ENCODE measurements around the gene TAS2R31. TPM values are rescaled to one million over a fixed set of nuclear protein-coding genes. Genes with fewer than 3 reads are reported as not detected.

The TAS2R31 gene, protein sequence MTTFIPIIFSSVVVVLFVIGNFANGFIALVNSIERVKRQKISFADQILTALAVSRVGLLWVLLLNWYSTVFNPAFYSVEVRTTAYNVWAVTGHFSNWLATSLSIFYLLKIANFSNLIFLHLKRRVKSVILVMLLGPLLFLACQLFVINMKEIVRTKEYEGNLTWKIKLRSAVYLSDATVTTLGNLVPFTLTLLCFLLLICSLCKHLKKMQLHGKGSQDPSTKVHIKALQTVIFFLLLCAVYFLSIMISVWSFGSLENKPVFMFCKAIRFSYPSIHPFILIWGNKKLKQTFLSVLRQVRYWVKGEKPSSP
- 1.9 TPM for total RNA-seq
- long read RNA-seq = 0 reads

DNA sequence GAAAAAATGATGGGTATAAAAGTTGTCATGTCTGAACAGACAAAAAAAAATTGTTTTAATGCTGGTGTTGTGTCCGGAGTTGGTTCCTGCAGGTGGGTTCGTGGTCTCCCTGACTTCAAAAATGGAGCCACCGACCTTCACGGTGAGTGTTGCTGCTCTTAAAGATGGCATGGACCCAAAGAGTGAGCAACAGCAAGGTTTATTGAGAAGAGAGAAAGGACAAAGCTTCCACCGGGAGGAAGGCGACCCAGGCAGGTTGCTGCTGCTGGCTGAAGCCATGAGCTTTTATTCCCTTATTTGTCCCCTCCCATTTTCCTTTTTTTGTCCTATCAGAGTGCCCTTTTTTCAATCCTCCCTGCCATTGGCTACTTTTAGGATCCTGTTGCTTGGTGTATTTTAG is at the start of gene TAS2R31:
TAS2R31 (minus strand) TSS at position 101 of the 400 bp plus-strand sequence; CDS start at position 29, 72 bp downstream.
- Histone ChIP-seq H3K4me1 (no peaks in the 10 kb centered on the region), H3K36me3 (no peaks in the 10 kb centered on the region), H3K27me3 (ENCODE audit: low read depth) (no peaks in the 10 kb centered on the region), H3K9me3 (no peaks in the 10 kb centered on the region), H3K4me3 (no peak within 1 kb of the TSS), H3K27ac (no peak within 1 kb of the TSS)
- DNase-seq (no peak), ATAC-seq (no peak)
- intact Hi-C loops (cut with DNase I) = no loop called here
- TF ChIP-seq, protein P1, sequence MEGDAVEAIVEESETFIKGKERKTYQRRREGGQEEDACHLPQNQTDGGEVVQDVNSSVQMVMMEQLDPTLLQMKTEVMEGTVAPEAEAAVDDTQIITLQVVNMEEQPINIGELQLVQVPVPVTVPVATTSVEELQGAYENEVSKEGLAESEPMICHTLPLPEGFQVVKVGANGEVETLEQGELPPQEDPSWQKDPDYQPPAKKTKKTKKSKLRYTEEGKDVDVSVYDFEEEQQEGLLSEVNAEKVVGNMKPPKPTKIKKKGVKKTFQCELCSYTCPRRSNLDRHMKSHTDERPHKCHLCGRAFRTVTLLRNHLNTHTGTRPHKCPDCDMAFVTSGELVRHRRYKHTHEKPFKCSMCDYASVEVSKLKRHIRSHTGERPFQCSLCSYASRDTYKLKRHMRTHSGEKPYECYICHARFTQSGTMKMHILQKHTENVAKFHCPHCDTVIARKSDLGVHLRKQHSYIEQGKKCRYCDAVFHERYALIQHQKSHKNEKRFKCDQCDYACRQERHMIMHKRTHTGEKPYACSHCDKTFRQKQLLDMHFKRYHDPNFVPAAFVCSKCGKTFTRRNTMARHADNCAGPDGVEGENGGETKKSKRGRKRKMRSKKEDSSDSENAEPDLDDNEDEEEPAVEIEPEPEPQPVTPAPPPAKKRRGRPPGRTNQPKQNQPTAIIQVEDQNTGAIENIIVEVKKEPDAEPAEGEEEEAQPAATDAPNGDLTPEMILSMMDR (IDR thresholded peaks at IDR 0.05) = no peak

DNA sequence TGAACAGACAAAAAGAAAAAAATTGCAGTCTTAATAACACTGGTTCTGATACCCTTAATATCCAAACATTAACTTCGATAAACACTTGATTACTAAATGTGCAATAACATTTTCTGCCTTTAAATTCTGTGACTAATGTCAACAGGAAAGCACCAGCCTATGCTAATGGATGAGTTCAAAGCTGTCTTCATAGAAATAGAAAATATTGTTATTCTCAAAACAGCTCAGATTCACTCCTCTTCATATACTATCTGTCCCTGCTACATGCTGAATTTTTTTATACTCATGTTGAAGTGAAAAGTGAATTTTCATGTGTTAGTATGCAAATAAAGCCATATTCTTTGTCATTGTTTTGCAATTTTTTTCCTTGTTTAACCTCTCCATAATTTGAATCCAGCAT is 47.0 kb upstream of the TAS2R31 start:
- H3K4me3 ChIP-seq = no peak overlapping the region
- no peak overlapping the region for H3K27ac ChIP-seq
- intact Hi-C loops (cut with DNase I) = no loop called here
- DNase-seq = no peak
- TF ChIP-seq, protein P1 (IDR thresholded peaks at IDR 0.05) = no peak
- H3K27me3 ChIP-seq (ENCODE audit: low read depth) = no peaks in the 10 kb centered on the region
- no peaks in the 10 kb centered on the region for H3K36me3 ChIP-seq
- no peaks in the 10 kb centered on the region for H3K9me3 ChIP-seq
- no peaks in the 10 kb centered on the region for H3K4me1 ChIP-seq
- no peak for ATAC-seq

DNA sequence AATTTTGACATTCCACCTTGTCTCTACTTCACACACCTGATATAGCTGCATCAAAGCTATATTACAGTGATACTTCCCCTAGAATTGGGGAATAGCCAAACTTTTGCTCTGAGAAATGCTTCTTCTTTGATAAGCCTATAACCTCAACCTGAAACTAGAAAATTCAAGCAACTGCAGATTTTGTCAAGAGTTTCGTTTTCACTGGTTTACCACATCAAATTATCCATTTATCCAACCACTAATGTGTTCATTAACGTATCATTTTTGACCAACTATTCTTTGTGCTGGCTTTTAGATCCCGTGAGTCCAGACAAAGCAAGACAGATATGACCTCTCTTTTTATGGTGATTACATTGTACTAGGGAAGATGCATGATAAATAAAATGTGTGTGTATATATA is 44.4 kb upstream of the TAS2R31 start:
- H3K27me3 ChIP-seq (ENCODE audit: low read depth) = no peaks in the 10 kb centered on the region
- no peak overlapping the region for H3K27ac ChIP-seq
- ATAC-seq (no peak), DNase-seq (no peak)
- TF ChIP-seq, protein P1 (IDR thresholded peaks at IDR 0.05) = no peak
- no peaks in the 10 kb centered on the region for H3K9me3 ChIP-seq
- intact Hi-C loops (cut with DNase I) = no loop called here
- H3K4me1 ChIP-seq = no peaks in the 10 kb centered on the region
- no peaks in the 10 kb centered on the region for H3K36me3 ChIP-seq
- H3K4me3 ChIP-seq = no peak overlapping the region

DNA sequence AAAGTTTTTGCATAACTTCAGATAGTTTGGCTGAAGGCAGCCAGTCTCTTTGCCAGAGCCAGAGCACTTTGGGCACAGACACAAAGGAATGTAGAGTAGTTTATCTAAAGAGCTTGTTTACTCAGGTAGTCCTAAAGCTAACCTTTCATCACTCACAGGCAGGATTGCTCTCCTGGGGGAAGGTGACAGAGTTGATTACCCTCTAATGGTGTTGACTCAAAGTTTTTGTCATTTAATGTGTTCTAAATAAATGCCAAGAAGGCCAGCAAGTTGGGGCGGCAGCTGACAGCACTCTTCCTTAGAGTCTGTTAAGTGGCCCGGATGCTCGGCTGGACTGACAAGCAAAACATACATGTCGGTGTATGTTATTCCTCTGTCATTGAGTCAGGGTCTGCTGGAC is 40.2 kb upstream of the TAS2R31 start:
- Histone ChIP-seq H3K27ac (no peak overlapping the region), H3K36me3 (no peaks in the 10 kb centered on the region), H3K4me1 (no peaks in the 10 kb centered on the region), H3K4me3 (no peak overlapping the region), H3K9me3 (no peaks in the 10 kb centered on the region), H3K27me3 (ENCODE audit: low read depth) (no peaks in the 10 kb centered on the region)
- ATAC-seq (no peak), DNase-seq (no peak)
- TF ChIP-seq, protein P1 (IDR thresholded peaks at IDR 0.05) = no peak
- intact Hi-C loops (cut with DNase I) = no loop called here

DNA sequence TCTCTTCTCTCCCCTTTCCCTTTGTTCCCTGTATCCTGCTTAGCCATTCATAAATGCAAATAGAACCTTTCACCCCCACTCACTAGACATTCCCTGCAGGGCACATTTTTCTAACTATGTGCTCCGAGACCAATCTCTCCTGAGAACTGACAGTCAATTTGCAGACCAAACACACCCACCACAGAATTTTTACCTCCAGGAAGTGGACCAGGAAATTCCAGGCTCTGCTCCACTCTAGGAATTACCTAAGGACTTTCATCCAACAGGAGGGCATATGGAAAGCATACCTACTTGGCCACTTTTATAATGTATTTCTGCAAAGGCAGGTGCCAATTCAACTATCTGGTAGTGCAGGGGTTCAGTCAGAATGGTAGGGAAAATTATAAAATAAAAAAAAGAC is 39.8 kb upstream of the TAS2R31 start:
- DNase-seq (no peak), ATAC-seq (no peak)
- H3K4me3 ChIP-seq = no peak overlapping the region
- H3K9me3 ChIP-seq = no peaks in the 10 kb centered on the region
- H3K27ac ChIP-seq = no peak overlapping the region
- no peaks in the 10 kb centered on the region for H3K36me3 ChIP-seq
- H3K27me3 ChIP-seq (ENCODE audit: low read depth) = no peaks in the 10 kb centered on the region
- intact Hi-C loops (cut with DNase I) = no loop called here
- TF ChIP-seq, protein P1 (IDR thresholded peaks at IDR 0.05) = no peak
- H3K4me1 ChIP-seq = no peaks in the 10 kb centered on the region
